T47D (cell line): Measurements from ENCODE around the gene KRT8.

ENCODE experiments used
- DNase-seq, 2 experiments: peaks; one replicate each; pipeline versions ENCODE4 v3.0.0 to v3.0.0-alpha.2; 2011 to 2012; ENCODE audit warnings: low read depth in 1 of 2, low spot score in 1 of 2
- JUND ChIP-seq: IDR thresholded peaks from 2 replicates; pipeline ENCODE4 v1.6.1; 2012; ENCODE audit warnings: low read depth
- in situ Hi-C: cut with HindIII; loops from 2 replicates; pipeline ENCODE4 v1.10.0; 2016; ENCODE audit warnings: low sequenced_read_pairs, low pct_unique_long_range_greater_than_20kb

Gene KRT8

GRCh38 chr12:52906191-52906601 lies 1.3 kb upstream of the KRT8 start:
- DNase-seq, result no peak
- in situ Hi-C loops, result no loop called here
- no peak for TF ChIP-seq JUND

DNA sequence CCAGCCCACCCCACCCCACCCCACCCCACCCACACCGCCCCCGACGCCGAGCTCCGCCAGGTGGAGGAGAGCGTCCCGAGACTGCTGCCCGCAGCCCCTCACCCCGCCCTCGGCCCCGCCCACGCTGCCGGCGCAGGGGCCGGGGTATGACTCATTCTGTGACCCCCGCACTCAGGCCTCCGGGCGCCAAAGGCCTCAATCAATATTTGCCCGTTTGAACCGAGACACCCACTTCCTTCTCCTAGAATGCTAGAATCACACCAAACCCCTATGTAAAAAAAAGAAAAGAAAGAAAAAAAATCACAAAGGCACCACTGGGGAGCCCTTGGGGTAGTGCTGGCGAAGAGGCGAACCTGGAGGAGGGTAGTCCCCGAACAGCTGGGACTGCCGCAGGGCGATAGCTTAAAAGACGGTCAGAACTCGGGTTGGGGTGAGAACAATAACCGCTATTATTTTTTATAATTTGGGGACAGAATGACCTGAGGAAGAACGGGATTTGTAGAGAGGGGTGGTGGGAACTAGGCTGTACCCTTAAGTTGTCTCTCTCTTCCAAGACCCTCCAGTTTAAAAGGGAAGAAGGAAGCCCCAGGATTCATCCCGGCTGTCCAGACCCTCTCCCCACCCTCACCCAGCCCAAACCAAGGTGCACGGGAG lies 894 bp downstream of the KRT8 start:
- DNase-seq, result peak in 1 of 2 experiments; percentile 77
- TF ChIP-seq JUND, result peak; percentile 65; the same call in 1 of the 2 replicates
- in situ Hi-C loops, result no loop called here

- peak in 1 of 2 experiments; percentile 82 for DNase-seq
- no peak for TF ChIP-seq JUND
- in situ Hi-C loops, result no loop called here
Measured at GRCh38 chr12:52903285-52903854, 1.5 kb downstream of the KRT8 start.

GRCh38 chr12:52901715-52902541 lies 2.9 kb downstream of the KRT8 start:
- no peak for TF ChIP-seq JUND
- in situ Hi-C loops, result no loop called here
- DNase-seq, result no peak

- no peak for TF ChIP-seq JUND
- in situ Hi-C loops, result no loop called here
- DNase-seq, result peak in 1 of 2 experiments; percentile 58
Measured at GRCh38 chr12:52900896-52901714, 3.8 kb downstream of the KRT8 start.

GRCh38 chr12:52900166-52900895 lies 4.5 kb downstream of the KRT8 start:
- in situ Hi-C loops, result no loop called here
- no peak for DNase-seq
- TF ChIP-seq JUND, result no peak

DNA sequence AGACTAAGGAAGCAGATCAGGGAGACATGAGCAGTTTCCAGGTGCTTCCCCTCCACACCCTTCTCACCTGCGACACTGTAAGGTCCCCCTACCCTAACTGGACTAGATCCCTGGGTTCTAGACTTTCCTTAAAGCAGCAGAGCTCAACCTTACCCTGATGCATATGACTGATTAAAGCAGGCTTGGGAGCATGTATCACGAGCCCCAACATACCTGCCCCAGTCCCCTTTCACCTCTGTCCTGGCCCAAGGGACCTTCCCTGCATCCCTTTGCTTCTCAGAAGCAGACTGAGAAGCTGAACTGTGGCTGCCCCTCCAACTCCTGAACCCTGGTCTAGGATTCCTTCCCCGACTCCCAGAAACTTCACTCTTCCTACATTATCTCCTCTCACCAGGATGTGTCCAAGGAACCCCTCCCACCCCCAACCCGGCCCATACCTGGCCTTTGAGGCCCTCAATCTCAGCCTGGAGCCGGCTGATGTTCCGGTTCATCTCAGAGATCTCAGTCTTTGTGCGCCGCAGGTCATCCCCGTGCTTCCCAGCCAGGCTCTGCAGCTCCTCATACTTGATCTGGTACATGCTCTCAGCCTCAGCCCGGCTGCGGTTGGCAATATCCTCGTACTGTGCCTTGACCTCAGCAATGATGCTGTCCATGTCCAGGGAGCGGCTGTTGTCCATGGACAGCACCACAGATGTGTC lies 5.4 kb downstream of the KRT8 start:
- in situ Hi-C loops, result no loop called here
- peak in 1 of 2 experiments; percentile 55 for DNase-seq
- no peak for TF ChIP-seq JUND

DNA sequence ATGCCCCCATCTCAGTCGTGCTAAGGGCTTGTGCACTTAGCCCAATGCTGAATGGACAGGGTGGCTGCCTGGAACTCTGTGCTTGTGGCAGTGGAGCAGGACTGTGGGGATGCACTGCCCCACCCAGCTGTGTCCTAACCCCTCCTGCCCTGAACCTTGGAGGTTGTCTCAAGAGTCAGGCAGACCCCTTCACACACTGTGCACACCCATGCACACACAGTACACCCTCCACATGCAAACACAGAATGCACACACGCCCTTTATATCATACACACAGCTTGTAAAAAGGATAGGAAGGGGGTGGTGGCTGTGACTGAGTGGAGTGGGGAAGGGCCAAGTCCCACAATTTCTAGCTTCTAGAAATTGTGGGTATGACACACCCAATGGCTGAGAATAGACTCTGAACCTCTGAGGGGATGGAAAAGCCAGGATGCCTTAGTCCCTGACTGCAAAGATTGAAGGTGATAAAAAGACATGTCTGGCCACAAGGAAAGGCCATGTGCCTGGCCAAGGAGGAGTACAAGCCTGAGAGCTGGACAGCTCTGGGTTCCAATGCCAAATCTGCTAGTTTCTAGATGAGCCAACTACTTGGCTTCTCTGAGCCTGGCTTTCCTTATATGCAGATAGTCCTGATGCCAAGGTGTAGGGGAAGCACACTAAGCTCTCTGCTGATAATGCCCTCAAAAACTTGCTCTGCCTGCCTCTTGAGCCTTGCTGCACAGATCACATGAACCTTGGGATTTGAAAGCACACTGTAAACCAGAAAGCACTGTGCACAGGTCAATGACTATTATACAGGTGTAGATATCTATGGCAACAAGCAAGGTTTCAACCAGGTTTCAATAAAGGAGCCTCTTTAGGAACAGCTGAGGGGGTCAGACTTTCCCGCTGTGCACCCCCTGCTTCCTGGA lies 8.4 kb downstream of the KRT8 start:
- in situ Hi-C loops, result no loop called here
- no peak for TF ChIP-seq JUND

DNA sequence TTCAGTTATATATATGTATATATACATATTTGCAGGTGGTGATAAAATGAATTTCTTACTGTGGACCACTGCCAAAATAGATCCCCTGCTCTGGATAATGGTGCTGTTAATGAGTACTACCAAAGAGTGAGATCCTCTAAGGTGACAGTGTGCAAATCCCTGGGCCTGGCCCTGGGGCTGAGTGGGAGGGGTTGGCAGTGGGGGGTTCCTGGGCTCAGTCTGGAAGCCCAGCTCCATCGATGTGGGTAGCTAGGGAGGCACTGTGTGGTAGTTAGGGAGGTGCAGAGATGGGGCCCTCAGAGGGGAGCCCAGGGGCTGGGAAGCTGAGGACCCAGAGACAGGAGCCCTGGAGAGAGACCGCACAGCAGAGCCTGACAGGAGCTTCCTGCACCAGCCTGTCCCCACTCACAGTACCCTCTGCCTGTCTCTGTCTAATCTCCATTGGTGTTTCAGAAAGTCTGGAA lies 9.1 kb downstream of the KRT8 start:
- in situ Hi-C loops, result no loop called here
- DNase-seq, result peak in 1 of 2 experiments; percentile 91
- TF ChIP-seq JUND, result no peak; the same call in 1 of the 2 replicates

More for the DNA sequence above, 8.4 kb downstream of the KRT8 start:
- peak in 1 of 2 experiments; percentile 78 for DNase-seq

GRCh38 chr12:52892974-52893373 lies 11.9 kb downstream of the KRT8 start:
- no peak for DNase-seq
- in situ Hi-C loops, result no loop called here
- no peak for TF ChIP-seq JUND
